ENCODE results near the gene BRD4. TPM values are rescaled to one million over a fixed set of nuclear protein-coding genes. Genes with fewer than 3 reads are reported as not detected.

Gene BRD4
- total RNA-seq (2012; rRNA removed) = 13.8 and 20.0 TPM in 2 replicates

GRCh38 chr19:15332311-15332996 is at the start of gene BRD4:
Gene BRD4 (minus strand): TSS chr19:15332539. CDS start chr19:15273099, 59,440 bp downstream.
- H3K9ac ChIP-seq (ENCODE audit: low read depth, low read length) = peak within 1 kb of the TSS; percentile 96
- H3K27me3 ChIP-seq (ENCODE audit: control insufficient read depth, insufficient read depth, low read length) = no peaks in the 10 kb centered on the region
- peak within 1 kb of the TSS; percentile 100 for H3K4me3 ChIP-seq (ENCODE audit: low read length)
- no peaks in the 10 kb centered on the region for H3K9me3 ChIP-seq (replicated peaks; ENCODE audit: low read length)
- H3K36me3 ChIP-seq (ENCODE audit: insufficient read depth, low read length) = no peaks in the 10 kb centered on the region
- H3K4me2 ChIP-seq (ENCODE audit: low read length) = peak within 1 kb of the TSS; percentile 100
- peaks cover 35% of the 10 kb centered on the region for H3K4me1 ChIP-seq (ENCODE audit: control insufficient read depth, insufficient read depth, low read length)

GRCh38 chr19:15381864-15382263 is 49.5 kb upstream of the BRD4 start:
- no peak overlapping the region for H3K4me3 ChIP-seq (ENCODE audit: low read length)
- H3K4me2 ChIP-seq (ENCODE audit: low read length) = no peak overlapping the region
- H3K9me3 ChIP-seq (replicated peaks; ENCODE audit: low read length) = no peaks in the 10 kb centered on the region
- peaks cover 24% of the 10 kb centered on the region for H3K4me1 ChIP-seq (ENCODE audit: control insufficient read depth, insufficient read depth, low read length)
- H3K27me3 ChIP-seq (ENCODE audit: control insufficient read depth, insufficient read depth, low read length) = no peaks in the 10 kb centered on the region
- peaks cover 11% of the 10 kb centered on the region for H3K36me3 ChIP-seq (ENCODE audit: insufficient read depth, low read length)
- no peak overlapping the region for H3K9ac ChIP-seq (ENCODE audit: low read depth, low read length)

GRCh38 chr19:15381429-15381828 is 49.1 kb upstream of the BRD4 start:
- Histone ChIP-seq H3K36me3 (ENCODE audit: insufficient read depth, low read length) (peaks cover 10% of the 10 kb centered on the region), H3K4me3 (ENCODE audit: low read length) (no peak overlapping the region), H3K4me1 (ENCODE audit: control insufficient read depth, insufficient read depth, low read length) (peaks cover 29% of the 10 kb centered on the region), H3K9me3 (replicated peaks; ENCODE audit: low read length) (no peaks in the 10 kb centered on the region), H3K9ac (ENCODE audit: low read depth, low read length) (peak overlapping the region; percentile 87), H3K27me3 (ENCODE audit: control insufficient read depth, insufficient read depth, low read length) (no peaks in the 10 kb centered on the region), H3K4me2 (ENCODE audit: low read length) (no peak overlapping the region)

GRCh38 chr19:15379999-15380647 is 47.8 kb upstream of the BRD4 start:
- Histone ChIP-seq H3K4me3 (ENCODE audit: low read length) (peak overlapping the region; percentile 83), H3K36me3 (ENCODE audit: insufficient read depth, low read length) (peaks cover 6% of the 10 kb centered on the region), H3K4me1 (ENCODE audit: control insufficient read depth, insufficient read depth, low read length) (peaks cover 37% of the 10 kb centered on the region), H3K4me2 (ENCODE audit: low read length) (peak overlapping the region; percentile 96), H3K9ac (ENCODE audit: low read depth, low read length) (peak overlapping the region; percentile 87), H3K9me3 (replicated peaks; ENCODE audit: low read length) (no peaks in the 10 kb centered on the region), H3K27me3 (ENCODE audit: control insufficient read depth, insufficient read depth, low read length) (no peaks in the 10 kb centered on the region)

- peak within 1 kb of the TSS; percentile 99 for H3K9ac ChIP-seq (ENCODE audit: low read depth, low read length)
- H3K27me3 ChIP-seq (ENCODE audit: control insufficient read depth, insufficient read depth, low read length) = no peaks in the 10 kb centered on the region
- H3K4me1 ChIP-seq (ENCODE audit: control insufficient read depth, insufficient read depth, low read length) = peaks cover 45% of the 10 kb centered on the region
Observed at GRCh38 chr19:15379083-15379998, 47.0 kb upstream of the BRD4 start, which contains the start of gene AKAP8. Gene AKAP8 (minus strand): TSS chr19:15379787. CDS start chr19:15379731, 56 bp downstream.

GRCh38 chr19:15378534-15379082 is 46.3 kb upstream of the BRD4 start:
- Histone ChIP-seq H3K4me1 (ENCODE audit: control insufficient read depth, insufficient read depth, low read length) (peaks cover 49% of the 10 kb centered on the region), H3K9me3 (replicated peaks; ENCODE audit: low read length) (no peaks in the 10 kb centered on the region), H3K27me3 (ENCODE audit: control insufficient read depth, insufficient read depth, low read length) (no peaks in the 10 kb centered on the region), H3K9ac (ENCODE audit: low read depth, low read length) (peak overlapping the region; percentile 99), H3K4me3 (ENCODE audit: low read length) (peak overlapping the region; percentile 100), H3K4me2 (ENCODE audit: low read length) (peak overlapping the region; percentile 92), H3K36me3 (ENCODE audit: insufficient read depth, low read length) (peaks cover 6% of the 10 kb centered on the region)

More at GRCh38 chr19:15379083-15379998, 47.0 kb upstream of the BRD4 start, which contains the start of gene AKAP8:
- H3K4me3 ChIP-seq (ENCODE audit: low read length) = peak within 1 kb of the TSS; percentile 100
- H3K36me3 ChIP-seq (ENCODE audit: insufficient read depth, low read length) = peaks cover 6% of the 10 kb centered on the region
- H3K4me2 ChIP-seq (ENCODE audit: low read length) = peak within 1 kb of the TSS; percentile 96
- H3K9me3 ChIP-seq (replicated peaks; ENCODE audit: low read length) = no peaks in the 10 kb centered on the region

- peak overlapping the region; percentile 43 for H3K9ac ChIP-seq (ENCODE audit: low read depth, low read length)
- no peaks in the 10 kb centered on the region for H3K27me3 ChIP-seq (ENCODE audit: control insufficient read depth, insufficient read depth, low read length)
- H3K4me3 ChIP-seq (ENCODE audit: low read length) = peak overlapping the region; percentile 42
- H3K4me1 ChIP-seq (ENCODE audit: control insufficient read depth, insufficient read depth, low read length) = peaks cover 36% of the 10 kb centered on the region
- H3K36me3 ChIP-seq (ENCODE audit: insufficient read depth, low read length) = peaks cover 36% of the 10 kb centered on the region
- no peaks in the 10 kb centered on the region for H3K9me3 ChIP-seq (replicated peaks; ENCODE audit: low read length)
- peak overlapping the region; percentile 75 for H3K4me2 ChIP-seq (ENCODE audit: low read length)
Observed at GRCh38 chr19:15374796-15375440, 42.6 kb upstream of the BRD4 start.

- Histone ChIP-seq H3K9me3 (replicated peaks; ENCODE audit: low read length) (no peaks in the 10 kb centered on the region), H3K4me3 (ENCODE audit: low read length) (no peak overlapping the region), H3K36me3 (ENCODE audit: insufficient read depth, low read length) (peaks cover 43% of the 10 kb centered on the region), H3K27me3 (ENCODE audit: control insufficient read depth, insufficient read depth, low read length) (no peaks in the 10 kb centered on the region), H3K4me1 (ENCODE audit: control insufficient read depth, insufficient read depth, low read length) (peaks cover 36% of the 10 kb centered on the region), H3K9ac (ENCODE audit: low read depth, low read length) (peak overlapping the region; percentile 43), H3K4me2 (ENCODE audit: low read length) (peak overlapping the region; percentile 75)
Observed at GRCh38 chr19:15374105-15374651, 41.8 kb upstream of the BRD4 start.

GRCh38 chr19:15373644-15374043 is 41.3 kb upstream of the BRD4 start:
- no peak overlapping the region for H3K4me2 ChIP-seq (ENCODE audit: low read length)
- no peak overlapping the region for H3K4me3 ChIP-seq (ENCODE audit: low read length)
- H3K36me3 ChIP-seq (ENCODE audit: insufficient read depth, low read length) = peaks cover 48% of the 10 kb centered on the region
- H3K9me3 ChIP-seq (replicated peaks; ENCODE audit: low read length) = no peaks in the 10 kb centered on the region
- H3K27me3 ChIP-seq (ENCODE audit: control insufficient read depth, insufficient read depth, low read length) = no peaks in the 10 kb centered on the region
- no peak overlapping the region for H3K9ac ChIP-seq (ENCODE audit: low read depth, low read length)
- H3K4me1 ChIP-seq (ENCODE audit: control insufficient read depth, insufficient read depth, low read length) = peaks cover 36% of the 10 kb centered on the region

GRCh38 chr19:15372891-15373301 is 40.6 kb upstream of the BRD4 start:
- Histone ChIP-seq H3K4me3 (ENCODE audit: low read length) (no peak overlapping the region), H3K36me3 (ENCODE audit: insufficient read depth, low read length) (peaks cover 56% of the 10 kb centered on the region)

More at GRCh38 chr19:15372891-15373301, 40.6 kb upstream of the BRD4 start:
- Histone ChIP-seq H3K4me1 (ENCODE audit: control insufficient read depth, insufficient read depth, low read length) (peaks cover 34% of the 10 kb centered on the region), H3K9ac (ENCODE audit: low read depth, low read length) (no peak overlapping the region), H3K9me3 (replicated peaks; ENCODE audit: low read length) (no peaks in the 10 kb centered on the region), H3K27me3 (ENCODE audit: control insufficient read depth, insufficient read depth, low read length) (no peaks in the 10 kb centered on the region), H3K4me2 (ENCODE audit: low read length) (no peak overlapping the region)
